Activated CD4-positive, alpha-beta T cell treated with anti-CD3 and anti-CD28 coated beads, Interleukin-2, amount 50 U/mL, for 48 hours (primary cell): Measurements from ENCODE around the gene TLE1.
"Not testable (repeated sequence)": the region's sequence is repeated elsewhere in the genome, so short reads cannot be mapped to it uniquely, and the experiment has no call there.

Experiments
- DNase-seq, 2 experiments: peaks; one replicate each; pipeline ENCODE4 v3.0.0-alpha.2; 2020

Gene TLE1

GRCh38 chr9:81652058-81652687, 37.2 kb downstream of the TLE1 start:
- DNase-seq: no peak

GRCh38 chr9:81650586-81651515, 38.5 kb downstream of the TLE1 start:
- no peak for DNase-seq

- no peak for DNase-seq
Measured at GRCh38 chr9:81649475-81650240, 39.7 kb downstream of the TLE1 start.

GRCh38 chr9:81648891-81649290, 40.5 kb downstream of the TLE1 start:
- DNase-seq: no peak

- DNase-seq: no peak
Measured at GRCh38 chr9:81646337-81646736, 43.0 kb downstream of the TLE1 start.

- not testable (repeated sequence) for DNase-seq
Measured at GRCh38 chr9:81644513-81644912, 44.8 kb downstream of the TLE1 start.

- no peak for DNase-seq
Measured at GRCh38 chr9:81637276-81637675, 52.1 kb downstream of the TLE1 start.

GRCh38 chr9:81636255-81636599, 53.1 kb downstream of the TLE1 start:
- no peak for DNase-seq

GRCh38 chr9:81635521-81636254, 53.7 kb downstream of the TLE1 start:
- DNase-seq: no peak

GRCh38 chr9:81634915-81635516, 54.3 kb downstream of the TLE1 start:
- DNase-seq: no peak

- no peak for DNase-seq
Measured at GRCh38 chr9:81633952-81634854, 55.1 kb downstream of the TLE1 start.

GRCh38 chr9:81632599-81632998, 56.7 kb downstream of the TLE1 start:
- no peak for DNase-seq

- no peak for DNase-seq
Measured at GRCh38 chr9:81631218-81631745, 58.1 kb downstream of the TLE1 start.

- DNase-seq: no peak
Measured at GRCh38 chr9:81629440-81629839, 59.9 kb downstream of the TLE1 start.

- no peak for DNase-seq
Measured at GRCh38 chr9:81628897-81629296, 60.5 kb downstream of the TLE1 start.

GRCh38 chr9:81627481-81627880, 61.9 kb downstream of the TLE1 start:
- no peak for DNase-seq

GRCh38 chr9:81626511-81626910, 62.8 kb downstream of the TLE1 start:
- DNase-seq: no peak

- DNase-seq: no peak
Measured at GRCh38 chr9:81625969-81626368, 63.4 kb downstream of the TLE1 start.

GRCh38 chr9:81623778-81624177, 65.6 kb downstream of the TLE1 start:
- DNase-seq: no peak

GRCh38 chr9:81622471-81623255, 66.7 kb downstream of the TLE1 start:
- DNase-seq: no peak
